ENCODE data around the gene GABBR2.

DNA sequence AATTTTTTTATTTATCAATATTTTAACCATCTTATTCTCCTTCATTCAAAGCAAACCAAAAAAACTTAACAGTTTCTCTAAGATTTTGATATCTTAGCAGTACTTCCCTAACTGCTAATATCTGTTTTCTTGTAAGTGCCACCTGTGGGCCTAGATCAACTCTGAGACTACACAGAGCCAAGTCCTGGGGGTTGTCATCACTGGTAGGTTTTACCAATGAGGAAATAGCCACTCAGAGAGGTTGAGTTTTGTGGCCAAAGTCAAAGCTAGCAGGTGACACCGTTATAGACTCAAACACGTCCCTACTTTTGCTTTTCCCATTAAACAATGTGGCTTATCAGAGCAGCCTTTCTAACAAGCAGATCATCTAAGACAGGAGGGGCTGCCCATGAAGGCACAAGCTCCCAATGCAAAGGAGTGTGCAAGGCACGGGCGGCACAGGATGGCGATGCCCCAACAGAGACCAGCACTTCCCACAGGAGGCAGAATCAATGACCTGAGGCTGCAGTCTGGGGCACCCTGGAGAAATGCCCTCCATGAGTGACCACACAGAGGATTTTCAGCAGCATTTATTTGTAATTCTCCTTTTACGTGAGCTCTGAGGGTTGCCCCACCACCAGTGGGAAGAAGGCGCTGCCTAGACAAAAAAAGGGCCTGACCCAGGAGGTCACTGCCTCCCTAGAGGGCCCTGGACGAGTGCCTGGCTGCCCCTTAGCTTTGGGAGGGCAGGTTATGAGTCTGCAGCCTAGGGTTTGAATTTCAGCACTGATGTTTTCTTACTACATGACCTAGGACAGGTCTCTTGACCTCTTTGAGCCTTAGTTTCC, 460.7 kb downstream of the GABBR2 start:
- TF ChIP-seq CTCF (conservative IDR thresholded peaks at IDR 0.05; ENCODE audit: low read depth, low read length) (no peak), EZH2 (IDR thresholded peaks at IDR 0.05; ENCODE audit: borderline replicate concordance, low read depth, low read length, poor library complexity, severe bottlenecking) (no peak)

Data from A673 (cell line).